Measurements from ENCODE around the gene TSR3.

GRCh38 chr16:1333149-1333812 is 18.4 kb downstream of the TSR3 start, which contains the start of gene BAIAP3:
- TF ChIP-seq, protein P1, sequence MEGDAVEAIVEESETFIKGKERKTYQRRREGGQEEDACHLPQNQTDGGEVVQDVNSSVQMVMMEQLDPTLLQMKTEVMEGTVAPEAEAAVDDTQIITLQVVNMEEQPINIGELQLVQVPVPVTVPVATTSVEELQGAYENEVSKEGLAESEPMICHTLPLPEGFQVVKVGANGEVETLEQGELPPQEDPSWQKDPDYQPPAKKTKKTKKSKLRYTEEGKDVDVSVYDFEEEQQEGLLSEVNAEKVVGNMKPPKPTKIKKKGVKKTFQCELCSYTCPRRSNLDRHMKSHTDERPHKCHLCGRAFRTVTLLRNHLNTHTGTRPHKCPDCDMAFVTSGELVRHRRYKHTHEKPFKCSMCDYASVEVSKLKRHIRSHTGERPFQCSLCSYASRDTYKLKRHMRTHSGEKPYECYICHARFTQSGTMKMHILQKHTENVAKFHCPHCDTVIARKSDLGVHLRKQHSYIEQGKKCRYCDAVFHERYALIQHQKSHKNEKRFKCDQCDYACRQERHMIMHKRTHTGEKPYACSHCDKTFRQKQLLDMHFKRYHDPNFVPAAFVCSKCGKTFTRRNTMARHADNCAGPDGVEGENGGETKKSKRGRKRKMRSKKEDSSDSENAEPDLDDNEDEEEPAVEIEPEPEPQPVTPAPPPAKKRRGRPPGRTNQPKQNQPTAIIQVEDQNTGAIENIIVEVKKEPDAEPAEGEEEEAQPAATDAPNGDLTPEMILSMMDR (IDR thresholded peaks at IDR 0.05): no peak
- peak; percentile 22 to 55 for TF ChIP-seq POLR2A (IDR thresholded peaks at IDR 0.05)

Data from adrenal gland (tissue), 5 donors.